GM12878 (cell line): ENCODE data around the gene SRP14.

Experiments used
- ATF2 ChIP-seq: IDR thresholded peaks from 2 replicates; pipeline ENCODE4 v1.6.1; 2012; ENCODE audit warnings: low read length, inconsistent platforms
- CBFB ChIP-seq: IDR thresholded peaks from 2 replicates; pipeline ENCODE4 v1.6.1; 2016; ENCODE audit warnings: antibody characterized with exemption, low read depth
- E2F8 ChIP-seq: fragments of 450-650 bp; IDR thresholded peaks from 2 replicates; pipeline ENCODE4 v1.6.1; 2018; ENCODE audit warnings: mild to moderate bottlenecking, low read depth, moderate library complexity; ENCODE audit not compliant: partially characterized antibody
- EZH2 ChIP-seq: IDR thresholded peaks from 2 replicates; pipeline ENCODE4 v1.6.1; 2012; ENCODE audit warnings: low read depth, mild to moderate bottlenecking, control low read depth, inconsistent platforms, low read length, borderline replicate concordance; ENCODE audit not compliant: control insufficient read depth
- FOXM1 ChIP-seq: IDR thresholded peaks from 2 replicates; pipeline ENCODE4 v1.6.1; 2012; ENCODE audit warnings: low read depth, mild to moderate bottlenecking, inconsistent platforms, low read length, moderate library complexity
- PRDM15 ChIP-seq: fragments of 450-650 bp; formaldehyde crosslinking; IDR thresholded peaks from 2 replicates; pipeline ENCODE4 v1.4.0; 2020; ENCODE audit warnings: mild to moderate bottlenecking, moderate library complexity
- TAF1 ChIP-seq: IDR thresholded peaks from 2 replicates; pipeline ENCODE4 v1.6.1; 2011; ENCODE audit warnings: mild to moderate bottlenecking, low read depth, low read length, borderline replicate concordance
- TF ChIP-seq, protein P1 (sequence below): IDR thresholded peaks from 2 replicates; pipeline ENCODE4 v1.6.1; 2011; ENCODE audit warnings: low read depth, low read length, improper control_type of control experiment, borderline replicate concordance
- TF ChIP-seq, protein P2 (sequence below), 3 experiments: IDR thresholded peaks in 2 of 3; conservative IDR thresholded peaks in 1 of 3; 2 replicates each; pipeline ENCODE4 v1.5.1; 2011; ENCODE audit warnings: low read depth in 3 of 3, low read length in 3 of 3, mild to moderate bottlenecking in 3 of 3, control low read depth in 2 of 3, moderate library complexity in 2 of 3, inconsistent platforms in 1 of 3, mixed read lengths in 1 of 3; ENCODE audit not compliant: control insufficient read depth in 2 of 3, insufficient read depth in 1 of 3; ENCODE audit errors: extremely low read depth in 1 of 3
- TF ChIP-seq, protein P3 (sequence below): IDR thresholded peaks from 2 replicates; pipeline ENCODE4 v1.6.1; 2011; ENCODE audit warnings: low read depth, mild to moderate bottlenecking, low read length, moderate library complexity, borderline replicate concordance; ENCODE audit errors: extremely low read depth
- TF ChIP-seq, protein P4 (sequence below): IDR thresholded peaks from 2 replicates; pipeline ENCODE4 v1.6.1; 2011; ENCODE audit warnings: mild to moderate bottlenecking, low read depth, low read length, moderate library complexity; ENCODE audit not compliant: insufficient replicate concordance

GRCh38 chr15:40058476-40059140 lies 19.6 kb upstream of the SRP14 start:
- TF ChIP-seq, protein P1, sequence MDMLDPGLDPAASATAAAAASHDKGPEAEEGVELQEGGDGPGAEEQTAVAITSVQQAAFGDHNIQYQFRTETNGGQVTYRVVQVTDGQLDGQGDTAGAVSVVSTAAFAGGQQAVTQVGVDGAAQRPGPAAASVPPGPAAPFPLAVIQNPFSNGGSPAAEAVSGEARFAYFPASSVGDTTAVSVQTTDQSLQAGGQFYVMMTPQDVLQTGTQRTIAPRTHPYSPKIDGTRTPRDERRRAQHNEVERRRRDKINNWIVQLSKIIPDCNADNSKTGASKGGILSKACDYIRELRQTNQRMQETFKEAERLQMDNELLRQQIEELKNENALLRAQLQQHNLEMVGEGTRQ: no peak
- no peak for TF ChIP-seq E2F8
- no peak for TF ChIP-seq PRDM15 (CRISPR knock-in tag)
- TF ChIP-seq CBFB: no peak
- TF ChIP-seq, protein P2, sequence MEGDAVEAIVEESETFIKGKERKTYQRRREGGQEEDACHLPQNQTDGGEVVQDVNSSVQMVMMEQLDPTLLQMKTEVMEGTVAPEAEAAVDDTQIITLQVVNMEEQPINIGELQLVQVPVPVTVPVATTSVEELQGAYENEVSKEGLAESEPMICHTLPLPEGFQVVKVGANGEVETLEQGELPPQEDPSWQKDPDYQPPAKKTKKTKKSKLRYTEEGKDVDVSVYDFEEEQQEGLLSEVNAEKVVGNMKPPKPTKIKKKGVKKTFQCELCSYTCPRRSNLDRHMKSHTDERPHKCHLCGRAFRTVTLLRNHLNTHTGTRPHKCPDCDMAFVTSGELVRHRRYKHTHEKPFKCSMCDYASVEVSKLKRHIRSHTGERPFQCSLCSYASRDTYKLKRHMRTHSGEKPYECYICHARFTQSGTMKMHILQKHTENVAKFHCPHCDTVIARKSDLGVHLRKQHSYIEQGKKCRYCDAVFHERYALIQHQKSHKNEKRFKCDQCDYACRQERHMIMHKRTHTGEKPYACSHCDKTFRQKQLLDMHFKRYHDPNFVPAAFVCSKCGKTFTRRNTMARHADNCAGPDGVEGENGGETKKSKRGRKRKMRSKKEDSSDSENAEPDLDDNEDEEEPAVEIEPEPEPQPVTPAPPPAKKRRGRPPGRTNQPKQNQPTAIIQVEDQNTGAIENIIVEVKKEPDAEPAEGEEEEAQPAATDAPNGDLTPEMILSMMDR (IDR thresholded peaks at IDR 0.05 in 2 of 3, conservative IDR thresholded peaks at IDR 0.05 in 1 of 3; ENCODE audit: control insufficient read depth in 2 of 3, extremely low read depth in 1 of 3, insufficient read depth in 1 of 3, low read depth in 3 of 3, low read length in 3 of 3): no peak
- TF ChIP-seq, protein P3, sequence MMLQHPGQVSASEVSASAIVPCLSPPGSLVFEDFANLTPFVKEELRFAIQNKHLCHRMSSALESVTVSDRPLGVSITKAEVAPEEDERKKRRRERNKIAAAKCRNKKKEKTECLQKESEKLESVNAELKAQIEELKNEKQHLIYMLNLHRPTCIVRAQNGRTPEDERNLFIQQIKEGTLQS: no peak
- no peak for TF ChIP-seq FOXM1
- TF ChIP-seq ATF2: no peak
- TF ChIP-seq, protein P4, sequence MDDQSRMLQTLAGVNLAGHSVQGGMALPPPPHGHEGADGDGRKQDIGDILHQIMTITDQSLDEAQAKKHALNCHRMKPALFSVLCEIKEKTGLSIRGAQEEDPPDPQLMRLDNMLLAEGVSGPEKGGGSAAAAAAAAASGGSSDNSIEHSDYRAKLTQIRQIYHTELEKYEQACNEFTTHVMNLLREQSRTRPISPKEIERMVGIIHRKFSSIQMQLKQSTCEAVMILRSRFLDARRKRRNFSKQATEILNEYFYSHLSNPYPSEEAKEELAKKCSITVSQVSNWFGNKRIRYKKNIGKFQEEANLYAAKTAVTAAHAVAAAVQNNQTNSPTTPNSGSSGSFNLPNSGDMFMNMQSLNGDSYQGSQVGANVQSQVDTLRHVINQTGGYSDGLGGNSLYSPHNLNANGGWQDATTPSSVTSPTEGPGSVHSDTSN: no peak
- no peak for TF ChIP-seq TAF1
- no peak for TF ChIP-seq EZH2
